Prostate gland (tissue), 2 donors: ENCODE results near the gene ASCC3. TPM values are rescaled to one million over a fixed set of nuclear protein-coding genes. Genes with fewer than 3 reads are reported as not detected.

Source experiments
- DNase-seq: peaks from one replicate; pipeline ENCODE4 v3.0.0-alpha.2; 2019; ENCODE audit warnings: low spot score
- H3K27ac ChIP-seq, 2 donors: fragments of 200-600 bp; sonication (generic); 2 replicates each; pipeline ENCODE4 v1.5.1; 2017 to 2019
- H3K27me3 ChIP-seq: fragments of 200-600 bp; sonication (generic); replicated peaks from 2 replicates; pipeline ENCODE4 v1.5.1; 2019; ENCODE audit not compliant: insufficient read depth
- H3K36me3 ChIP-seq, 2 donors: fragments of 200-600 bp; sonication (generic); 1 replicate in 1 of 2; 2 replicates in 1 of 2; pipeline versions ENCODE4 v1.5.1 to v1.8.1; 2017 to 2019
- H3K4me1 ChIP-seq: fragments of 200-600 bp; sonication (generic); replicated peaks from 2 replicates; pipeline ENCODE4 v1.5.1; 2019
- H3K4me3 ChIP-seq, 2 donors: fragments of 200-600 bp; sonication (generic); 2 replicates each; pipeline ENCODE4 v1.5.1; 2017 to 2019
- H3K9me3 ChIP-seq: fragments of 200-600 bp; sonication (generic); 2 replicates; pipeline ENCODE4 v1.5.1; 2017
- POLR2A ChIP-seq: fragments of 450-650 bp; IDR thresholded peaks from one replicate; pipeline ENCODE4 v1.6.1; 2016; ENCODE audit warnings: antibody characterized with exemption, mild to moderate bottlenecking
- POLR2AphosphoS5 ChIP-seq: sonication (generic); formaldehyde crosslinking; IDR thresholded peaks from one replicate; pipeline ENCODE4 v1.6.1; 2017; ENCODE audit warnings: antibody characterized with exemption
- WGBS: methylation state at CpG from one replicate; pipeline ENCODE4 v1.1.5; 2018; 5-methylcytosine and 5-hydroxymethylcytosine counted together
- intact Hi-C: fragments of 100-400 bp; cut with DNase I; formaldehyde crosslinking; loops from one replicate; pipeline ENCODE4 v1.14.2; 2022
- total RNA-seq, 2 donors: library from RNA; depleted of rRNA; stranded (reverse); fragments of >200 nt; gene quantifications; one replicate each; pipeline ENCODE4 v1.1.0, GENCODE V29; 2016
- TF ChIP-seq, protein P1 (sequence below), 4 experiments: fragments of 200-600 bp in 2 of 4; fragments of 450-650 bp in 2 of 4; sonication (generic) in 2 of 4; IDR thresholded peaks; 1 replicate in 3 of 4; 2 replicates in 1 of 4; pipeline ENCODE4 v1.5.1; 2016 to 2019; ENCODE audit warnings: antibody characterized with exemption in 4 of 4, mild to moderate bottlenecking in 2 of 4, moderate library complexity in 2 of 4

The ASCC3 gene
- total RNA-seq, 2 donors from 2014 or later = 27.6 to 35.9 TPM

GRCh38 chr6:100618351-100618671, 262.8 kb downstream of the ASCC3 start:
- WGBS = 96% methylated on average over 4 of the region's 4 CpGs
- H3K27me3 ChIP-seq = no peaks in the 10 kb centered on the region
- H3K4me3 ChIP-seq = no peak overlapping the region
- no peak overlapping the region for H3K27ac ChIP-seq
- no peaks in the 10 kb centered on the region for H3K4me1 ChIP-seq
- H3K36me3 ChIP-seq = no peaks in the 10 kb centered on the region
- H3K9me3 ChIP-seq = no peaks in the 10 kb centered on the region
- intact Hi-C loops = no loop called here
- TF ChIP-seq POLR2A (no peak), POLR2AphosphoS5 (no peak)
- TF ChIP-seq, protein P1, sequence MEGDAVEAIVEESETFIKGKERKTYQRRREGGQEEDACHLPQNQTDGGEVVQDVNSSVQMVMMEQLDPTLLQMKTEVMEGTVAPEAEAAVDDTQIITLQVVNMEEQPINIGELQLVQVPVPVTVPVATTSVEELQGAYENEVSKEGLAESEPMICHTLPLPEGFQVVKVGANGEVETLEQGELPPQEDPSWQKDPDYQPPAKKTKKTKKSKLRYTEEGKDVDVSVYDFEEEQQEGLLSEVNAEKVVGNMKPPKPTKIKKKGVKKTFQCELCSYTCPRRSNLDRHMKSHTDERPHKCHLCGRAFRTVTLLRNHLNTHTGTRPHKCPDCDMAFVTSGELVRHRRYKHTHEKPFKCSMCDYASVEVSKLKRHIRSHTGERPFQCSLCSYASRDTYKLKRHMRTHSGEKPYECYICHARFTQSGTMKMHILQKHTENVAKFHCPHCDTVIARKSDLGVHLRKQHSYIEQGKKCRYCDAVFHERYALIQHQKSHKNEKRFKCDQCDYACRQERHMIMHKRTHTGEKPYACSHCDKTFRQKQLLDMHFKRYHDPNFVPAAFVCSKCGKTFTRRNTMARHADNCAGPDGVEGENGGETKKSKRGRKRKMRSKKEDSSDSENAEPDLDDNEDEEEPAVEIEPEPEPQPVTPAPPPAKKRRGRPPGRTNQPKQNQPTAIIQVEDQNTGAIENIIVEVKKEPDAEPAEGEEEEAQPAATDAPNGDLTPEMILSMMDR (IDR thresholded peaks at IDR 0.05) = no peak
- no peak for DNase-seq

GRCh38 chr6:100617633-100618350, 263.3 kb downstream of the ASCC3 start:
- Histone ChIP-seq H3K4me1 (no peaks in the 10 kb centered on the region), H3K9me3 (no peaks in the 10 kb centered on the region), H3K27me3 (no peaks in the 10 kb centered on the region), H3K36me3 (no peaks in the 10 kb centered on the region), H3K27ac (no peak overlapping the region), H3K4me3 (no peak overlapping the region)
- 65% methylated on average over 4 of the region's 4 CpGs for WGBS
- TF ChIP-seq POLR2AphosphoS5 (no peak), POLR2A (no peak)
- TF ChIP-seq, protein P1 (IDR thresholded peaks at IDR 0.05) = no peak
- intact Hi-C loops = no loop called here
- no peak for DNase-seq

DNA sequence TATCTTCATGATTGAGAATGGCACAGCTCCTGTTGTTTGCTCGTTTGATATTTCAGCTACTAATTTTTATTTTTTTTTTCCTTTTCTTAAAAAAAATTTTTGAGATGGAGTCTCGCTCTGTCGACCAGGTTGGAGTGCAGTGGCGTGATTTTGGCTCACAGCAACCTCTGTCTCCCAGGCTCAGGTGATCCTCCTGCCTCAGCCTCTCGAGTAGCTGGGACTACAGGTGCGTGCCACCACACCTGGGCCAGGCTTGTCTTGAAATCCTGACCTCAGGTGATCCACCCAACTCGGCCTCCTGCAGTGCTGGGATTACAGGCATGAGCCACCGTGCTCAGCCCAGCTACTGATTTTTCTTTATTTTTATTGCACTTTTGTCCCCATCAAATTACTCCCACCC, 266.2 kb downstream of the ASCC3 start:
- TF ChIP-seq, protein P1 (IDR thresholded peaks at IDR 0.05) = no peak
- TF ChIP-seq POLR2AphosphoS5 (no peak), POLR2A (no peak)
- Histone ChIP-seq H3K27ac (no peak overlapping the region), H3K4me1 (no peaks in the 10 kb centered on the region), H3K4me3 (no peak overlapping the region), H3K36me3 (no peaks in the 10 kb centered on the region), H3K27me3 (no peaks in the 10 kb centered on the region), H3K9me3 (no peaks in the 10 kb centered on the region)
- no peak for DNase-seq
- 96% methylated on average over 8 of the region's 8 CpGs for WGBS
- intact Hi-C loops = no loop called here

- no peaks in the 10 kb centered on the region for H3K4me1 ChIP-seq
- H3K4me3 ChIP-seq = no peak overlapping the region
- intact Hi-C loops = no loop called here
- H3K27ac ChIP-seq = no peak overlapping the region
- no peaks in the 10 kb centered on the region for H3K9me3 ChIP-seq
- WGBS = 97% methylated on average over 4 of the region's 4 CpGs
- no peak for DNase-seq
- H3K27me3 ChIP-seq = no peaks in the 10 kb centered on the region
- TF ChIP-seq, protein P1 (IDR thresholded peaks at IDR 0.05) = no peak
- TF ChIP-seq POLR2A = no peak
- no peak for TF ChIP-seq POLR2AphosphoS5
- no peaks in the 10 kb centered on the region for H3K36me3 ChIP-seq
Observed at GRCh38 chr6:100614386-100614785, 266.7 kb downstream of the ASCC3 start.

DNA sequence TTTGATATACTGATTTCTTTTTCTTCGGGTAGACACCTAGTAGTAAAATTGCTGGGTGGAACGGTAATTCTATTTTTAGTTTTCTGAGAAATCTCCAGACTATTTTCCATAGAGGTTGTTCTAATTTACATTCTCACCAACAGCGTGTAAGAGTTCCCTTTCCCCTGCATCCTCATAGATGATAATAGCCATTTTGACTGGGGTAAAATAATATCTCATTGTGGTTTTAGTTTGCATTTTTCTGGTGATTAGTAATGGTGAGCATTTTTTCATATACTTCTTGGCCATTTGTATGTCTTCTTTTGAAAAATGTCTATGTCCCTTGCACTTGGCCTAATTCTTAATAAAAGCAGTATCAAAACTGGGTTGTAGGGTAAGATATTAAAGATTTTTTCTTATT, 267.5 kb downstream of the ASCC3 start:
- Histone ChIP-seq H3K36me3 (no peaks in the 10 kb centered on the region), H3K4me3 (no peak overlapping the region), H3K9me3 (no peaks in the 10 kb centered on the region), H3K4me1 (no peaks in the 10 kb centered on the region), H3K27me3 (no peaks in the 10 kb centered on the region), H3K27ac (no peak overlapping the region)
- 96% methylated on average over 3 of the region's 3 CpGs for WGBS
- intact Hi-C loops = no loop called here
- DNase-seq = no peak
- TF ChIP-seq, protein P1 (IDR thresholded peaks at IDR 0.05) = no peak
- TF ChIP-seq POLR2AphosphoS5 (no peak), POLR2A (no peak)
